Neural progenitor cell (in vitro differentiated cells): ENCODE measurements around the gene EP400. TPM values are rescaled to one million over a fixed set of nuclear protein-coding genes. Genes with fewer than 3 reads are reported as not detected.

ENCODE experiments used
- DNase-seq: peaks from one replicate; pipeline ENCODE4 v3.0.0-alpha.2; 2016; ENCODE audit warnings: low spot score
- H2AFZ ChIP-seq: fragments of 200-600 bp; sonication (generic); replicated peaks from 2 replicates; pipeline ENCODE4 v1.6.1; 2016; ENCODE audit warnings: antibody characterized with exemption
- H3F3A ChIP-seq: fragments of 200-600 bp; sonication (generic); 2 replicates; pipeline ENCODE4 v1.6.1; 2016; ENCODE audit warnings: antibody characterized with exemption, low read depth
- H3K27ac ChIP-seq: fragments of 200-600 bp; sonication (generic); 2 replicates; pipeline ENCODE4 v1.5.1; 2016; ENCODE audit warnings: mild to moderate bottlenecking
- H3K27me3 ChIP-seq: fragments of 200-600 bp; sonication (generic); 2 replicates; pipeline ENCODE4 v1.6.1; 2016; ENCODE audit warnings: mild to moderate bottlenecking, moderate library complexity
- H3K36me3 ChIP-seq: fragments of 200-600 bp; sonication (generic); 2 replicates; pipeline ENCODE4 v1.5.1; 2016
- H3K4me1 ChIP-seq: fragments of 200-600 bp; sonication (generic); 2 replicates; pipeline ENCODE4 v1.6.1; 2016; ENCODE audit warnings: mixed run types
- H3K4me2 ChIP-seq: fragments of 200-600 bp; sonication (generic); 2 replicates; pipeline ENCODE4 v1.6.1; 2016
- H3K4me3 ChIP-seq: fragments of 200-600 bp; sonication (generic); 2 replicates; pipeline ENCODE4 v1.5.1; 2016
- H3K79me2 ChIP-seq: fragments of 200-600 bp; sonication (generic); 2 replicates; pipeline ENCODE4 v1.6.1; 2016; ENCODE audit warnings: low read depth
- H3K9ac ChIP-seq: fragments of 200-600 bp; sonication (generic); 2 replicates; pipeline ENCODE4 v1.6.1; 2016
- H3K9me3 ChIP-seq: fragments of 200-600 bp; sonication (generic); 2 replicates; pipeline ENCODE4 v1.5.1; 2016; ENCODE audit warnings: low read depth
- H4K20me1 ChIP-seq: fragments of 200-600 bp; sonication (generic); 2 replicates; pipeline ENCODE4 v1.6.1; 2016; ENCODE audit warnings: low read depth
- H3K27ac Mint-ChIP-seq: 3 replicates; pipeline ENCODE4 v1.8.0; 2021; ENCODE audit warnings: mixed read lengths
- H3K27me3 Mint-ChIP-seq: 2 replicates; pipeline ENCODE4 v1.8.0; 2022; ENCODE audit warnings: low read depth, mild to moderate bottlenecking, inconsistent platforms, moderate library complexity, mixed read lengths; ENCODE audit not compliant: insufficient read depth
- H3K36me3 Mint-ChIP-seq: 3 replicates; pipeline ENCODE4 v1.8.0; 2021; ENCODE audit warnings: mixed read lengths
- H3K4me1 Mint-ChIP-seq: 3 replicates; pipeline ENCODE4 v1.8.0; 2021; ENCODE audit warnings: mixed read lengths
- H3K4me3 Mint-ChIP-seq: 3 replicates; pipeline ENCODE4 v1.8.0; 2021; ENCODE audit warnings: mild to moderate bottlenecking, moderate library complexity, mixed read lengths
- H3K9me3 Mint-ChIP-seq: 3 replicates; pipeline ENCODE4 v1.8.0; 2020; ENCODE audit warnings: mixed read lengths
- EZH2 ChIP-seq: fragments of 200-600 bp; sonication (generic); IDR thresholded peaks from 2 replicates; pipeline ENCODE4 v1.6.1; 2017; ENCODE audit warnings: antibody characterized with exemption, mild to moderate bottlenecking, moderate library complexity
- EZH2phosphoT487 ChIP-seq: fragments of 200-600 bp; sonication (generic); IDR thresholded peaks from 2 replicates; pipeline ENCODE4 v1.6.1; 2017; ENCODE audit warnings: antibody characterized with exemption
- total RNA-seq: library from RNA; depleted of rRNA; stranded (reverse); fragments of >200 nt; gene quantifications from 2 replicates; pipeline ENCODE4 v1.2.3, GENCODE V29; 2015; ENCODE audit warnings: low replicate concordance
- TF ChIP-seq, protein P1 (sequence below): fragments of 200-600 bp; sonication (generic); IDR thresholded peaks from 2 replicates; pipeline ENCODE4 v1.5.1; 2017; ENCODE audit warnings: antibody characterized with exemption, mild to moderate bottlenecking

EP400 gene
- total RNA-seq, 1 donor from 2014 or later: 16.3 TPM

DNA sequence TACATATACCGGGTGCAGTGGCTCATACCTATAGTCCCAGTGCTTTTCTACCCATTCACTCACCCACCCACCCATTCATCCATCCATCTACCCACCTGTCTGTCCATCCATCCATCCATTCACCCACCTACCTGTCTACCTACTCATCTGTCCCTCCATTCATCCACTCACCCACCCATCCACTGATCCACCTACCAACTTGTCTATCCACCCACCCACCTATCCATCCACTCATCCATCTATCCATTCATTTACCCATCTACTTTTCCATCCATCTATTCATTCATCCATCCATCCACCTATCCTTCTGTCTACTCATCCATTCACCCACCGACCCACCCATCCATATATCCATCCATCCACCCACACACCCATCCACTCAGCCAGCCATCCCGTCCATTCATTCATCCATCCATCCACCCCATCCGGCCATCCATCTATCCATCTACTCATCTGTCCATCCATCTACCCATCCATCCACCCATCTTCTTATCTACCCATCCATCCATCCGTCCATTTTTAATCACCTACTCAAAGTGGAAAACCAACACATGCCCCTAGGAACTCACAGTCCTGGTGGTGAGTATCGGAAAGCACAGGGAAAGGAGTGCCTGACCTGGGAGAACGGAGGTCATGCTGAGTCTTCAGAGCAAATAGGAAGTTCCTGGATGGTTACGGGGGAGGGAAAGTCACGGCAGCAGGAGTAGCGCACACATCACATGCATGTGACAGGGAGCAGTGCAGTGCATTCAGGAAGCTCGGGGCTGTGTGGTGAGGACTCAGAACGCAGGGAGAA, 174.4 kb downstream of the EP400 start:
- no peak overlapping the region for H3K4me2 ChIP-seq
- peaks cover 9% of the 10 kb centered on the region for H3K9me3 ChIP-seq
- DNase-seq: no peak
- H3K27me3 ChIP-seq: no peaks in the 10 kb centered on the region
- no peak overlapping the region for H3K4me3 ChIP-seq
- TF ChIP-seq, protein P1, sequence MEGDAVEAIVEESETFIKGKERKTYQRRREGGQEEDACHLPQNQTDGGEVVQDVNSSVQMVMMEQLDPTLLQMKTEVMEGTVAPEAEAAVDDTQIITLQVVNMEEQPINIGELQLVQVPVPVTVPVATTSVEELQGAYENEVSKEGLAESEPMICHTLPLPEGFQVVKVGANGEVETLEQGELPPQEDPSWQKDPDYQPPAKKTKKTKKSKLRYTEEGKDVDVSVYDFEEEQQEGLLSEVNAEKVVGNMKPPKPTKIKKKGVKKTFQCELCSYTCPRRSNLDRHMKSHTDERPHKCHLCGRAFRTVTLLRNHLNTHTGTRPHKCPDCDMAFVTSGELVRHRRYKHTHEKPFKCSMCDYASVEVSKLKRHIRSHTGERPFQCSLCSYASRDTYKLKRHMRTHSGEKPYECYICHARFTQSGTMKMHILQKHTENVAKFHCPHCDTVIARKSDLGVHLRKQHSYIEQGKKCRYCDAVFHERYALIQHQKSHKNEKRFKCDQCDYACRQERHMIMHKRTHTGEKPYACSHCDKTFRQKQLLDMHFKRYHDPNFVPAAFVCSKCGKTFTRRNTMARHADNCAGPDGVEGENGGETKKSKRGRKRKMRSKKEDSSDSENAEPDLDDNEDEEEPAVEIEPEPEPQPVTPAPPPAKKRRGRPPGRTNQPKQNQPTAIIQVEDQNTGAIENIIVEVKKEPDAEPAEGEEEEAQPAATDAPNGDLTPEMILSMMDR: no peak
- TF ChIP-seq EZH2phosphoT487 (no peak), EZH2 (no peak)
- no peak overlapping the region for H2AFZ ChIP-seq
- no peaks in the 10 kb centered on the region for H3K4me1 ChIP-seq
- no peak overlapping the region for H3K9ac ChIP-seq
- no peaks in the 10 kb centered on the region for H3K79me2 ChIP-seq
- peaks cover 21% of the 10 kb centered on the region for H3K36me3 ChIP-seq
- no peaks in the 10 kb centered on the region for H3F3A ChIP-seq
- Mint-ChIP-seq H3K27me3 (peaks cover 6% of the 10 kb centered on the region), H3K36me3 (peaks cover 43% of the 10 kb centered on the region), H3K9me3 (peaks cover 6% of the 10 kb centered on the region), H3K4me1 (no peaks in the 10 kb centered on the region), H3K27ac (no peak overlapping the region), H3K4me3 (no peak overlapping the region)
- H3K27ac ChIP-seq: no peak overlapping the region
- H4K20me1 ChIP-seq: no peaks in the 10 kb centered on the region

DNA sequence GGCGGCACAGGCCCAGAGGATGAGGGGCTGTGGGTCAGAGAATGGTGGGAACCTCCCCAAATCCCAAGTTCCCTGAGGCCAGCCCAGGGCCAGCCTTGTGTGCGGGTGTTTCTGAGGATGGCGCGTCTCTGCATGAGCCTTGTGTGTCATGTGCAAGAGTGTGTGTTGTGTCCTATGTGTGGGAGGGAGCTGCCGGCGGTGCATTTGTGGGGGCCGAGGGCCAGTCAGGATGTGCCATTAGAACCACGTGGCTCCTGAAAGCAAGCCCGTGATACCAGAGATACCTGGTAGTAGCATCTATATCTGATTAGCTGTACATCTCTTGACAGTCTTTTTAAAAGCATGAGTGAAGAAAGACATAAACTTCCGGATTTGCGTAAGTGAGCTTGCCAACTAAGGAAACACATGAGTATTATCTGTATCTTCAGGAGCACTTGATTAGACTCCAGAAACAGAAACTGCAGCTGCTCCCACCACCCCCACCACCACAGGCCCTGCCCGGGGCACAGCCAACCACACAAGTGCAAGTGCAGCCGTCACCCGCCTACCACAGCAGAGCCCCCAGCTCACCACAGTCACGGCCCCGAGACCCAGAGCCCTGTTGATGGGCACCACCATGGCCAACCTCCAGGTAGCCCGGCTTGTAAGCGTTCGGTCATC, 175.2 kb downstream of the EP400 start:
- peaks cover 46% of the 10 kb centered on the region for H3K36me3 Mint-ChIP-seq
- peaks cover 6% of the 10 kb centered on the region for H3K9me3 Mint-ChIP-seq

DNA sequence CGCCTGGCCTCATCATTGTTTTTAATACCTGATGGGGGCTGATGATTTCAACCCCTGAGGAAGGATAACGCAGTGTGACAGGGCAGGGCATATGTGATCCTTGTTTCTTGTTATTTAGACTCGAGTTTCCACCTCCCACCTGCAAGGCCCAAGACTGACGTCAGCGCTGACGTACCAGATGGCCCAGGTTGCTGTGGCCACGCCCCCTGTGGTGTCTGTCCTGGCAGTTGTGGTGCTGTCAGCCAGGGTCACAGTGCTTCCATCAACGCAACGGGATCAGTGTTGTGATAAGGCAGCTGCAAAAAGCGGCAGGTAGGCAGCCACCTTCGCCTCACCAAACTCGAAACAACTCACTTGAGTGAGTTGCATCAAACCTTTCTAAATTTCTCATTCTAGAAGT, 176.0 kb downstream of the EP400 start:
- no peaks in the 10 kb centered on the region for H3K27me3 ChIP-seq
- no peak for DNase-seq

More for the DNA sequence above, 175.2 kb downstream of the EP400 start:
- peaks cover 6% of the 10 kb centered on the region for H3K27me3 Mint-ChIP-seq
- no peak overlapping the region for H3K4me3 Mint-ChIP-seq
- Histone ChIP-seq H4K20me1 (no peaks in the 10 kb centered on the region), H3K36me3 (peaks cover 21% of the 10 kb centered on the region), H3K9me3 (peaks cover 9% of the 10 kb centered on the region), H3K4me2 (no peak overlapping the region), H3K4me1 (no peaks in the 10 kb centered on the region), H3K27me3 (no peaks in the 10 kb centered on the region), H3K9ac (no peak overlapping the region), H2AFZ (no peak overlapping the region), H3F3A (no peaks in the 10 kb centered on the region), H3K79me2 (no peaks in the 10 kb centered on the region), H3K27ac (no peak overlapping the region), H3K4me3 (no peak overlapping the region)
- TF ChIP-seq EZH2 (no peak), EZH2phosphoT487 (no peak)
- TF ChIP-seq, protein P1: no peak
- H3K27ac Mint-ChIP-seq: no peak overlapping the region
- no peaks in the 10 kb centered on the region for H3K4me1 Mint-ChIP-seq
- DNase-seq: no peak

More for the DNA sequence above, 176.0 kb downstream of the EP400 start:
- Mint-ChIP-seq H3K4me1 (no peaks in the 10 kb centered on the region), H3K9me3 (peaks cover 6% of the 10 kb centered on the region), H3K27me3 (peaks cover 6% of the 10 kb centered on the region), H3K4me3 (no peak overlapping the region), H3K36me3 (peaks cover 46% of the 10 kb centered on the region), H3K27ac (no peak overlapping the region)
- Histone ChIP-seq H3K4me2 (no peak overlapping the region), H3K9ac (no peak overlapping the region), H3K27ac (no peak overlapping the region), H3K9me3 (peaks cover 9% of the 10 kb centered on the region), H3K36me3 (peaks cover 21% of the 10 kb centered on the region), H3K4me3 (no peak overlapping the region), H2AFZ (no peak overlapping the region), H3K4me1 (no peaks in the 10 kb centered on the region), H3K79me2 (no peaks in the 10 kb centered on the region), H3F3A (no peaks in the 10 kb centered on the region), H4K20me1 (no peaks in the 10 kb centered on the region)
- TF ChIP-seq EZH2phosphoT487 (no peak), EZH2 (no peak)
- TF ChIP-seq, protein P1: no peak
